WTC11 (cell line): ENCODE measurements around the gene WFDC1. TPM values are rescaled to one million over a fixed set of nuclear protein-coding genes. Genes with fewer than 3 reads are reported as not detected.

Source experiments
- ATAC-seq: fragments of 200-7000 bp; cut with Tn5 transposase; 2 replicates; pipeline ENCODE4 v1.10.0; 2021; ENCODE audit warnings: mild to moderate bottlenecking, moderate library complexity
- CTCF ChIA-PET: fragments of 300-600 bp; sonication (Branson Sonifier 250); formaldehyde crosslinking; loops from one replicate; lab custom pipeline; 2021; ENCODE audit warnings: antibody characterized with exemption; lab: Charles Lee
- POLR2A ChIA-PET: fragments of 350-600 bp; sonication (Branson Sonifier 250); formaldehyde crosslinking; loops from one replicate; lab custom pipeline; 2021; ENCODE audit warnings: antibody characterized with exemption; lab: Charles Lee
- DNase-seq: peaks from one replicate; pipeline ENCODE4 v3.0.0; 2021; ENCODE audit warnings: low spot score
- H3K27ac Mint-ChIP-seq: 2 replicates; pipeline ENCODE4 v1.8.0; 2021; ENCODE audit warnings: mixed read lengths
- H3K27me3 Mint-ChIP-seq: 2 replicates; pipeline ENCODE4 v1.8.0; 2021; ENCODE audit warnings: low read depth, mild to moderate bottlenecking, moderate library complexity, mixed read lengths
- H3K36me3 Mint-ChIP-seq: 2 replicates; pipeline ENCODE4 v1.8.0; 2021; ENCODE audit warnings: mixed read lengths
- H3K4me1 Mint-ChIP-seq: 2 replicates; pipeline ENCODE4 v1.8.0; 2022; ENCODE audit warnings: mixed read lengths
- H3K4me3 Mint-ChIP-seq: 2 replicates; pipeline ENCODE4 v1.8.0; 2021; ENCODE audit warnings: mild to moderate bottlenecking, moderate library complexity, mixed read lengths
- H3K9me3 Mint-ChIP-seq: 2 replicates; pipeline ENCODE4 v1.8.0; 2021; ENCODE audit warnings: mixed read lengths
- ATF3 ChIP-seq: sonication (generic); formaldehyde crosslinking; conservative IDR thresholded peaks from 2 replicates; pipeline ENCODE4 v1.8.1; 2022; ENCODE audit warnings: mild to moderate bottlenecking, missing genetic modification reagents
- ATF6 ChIP-seq: sonication (generic); formaldehyde crosslinking; IDR thresholded peaks from 2 replicates; pipeline ENCODE4 v1.8.1; 2023; ENCODE audit warnings: mild to moderate bottlenecking, missing genetic modification reagents
- CDX4 ChIP-seq: fragments of 250-450 bp; sonication (Bioruptor Pico); IDR thresholded peaks from 2 replicates; pipeline ENCODE4 v1.9.0; 2021; ENCODE audit warnings: moderate library complexity, mild to moderate bottlenecking, inconsistent platforms, borderline replicate concordance
- CTCF ChIP-seq: fragments of 200-600 bp; IDR thresholded peaks from 2 replicates; pipeline ENCODE4 v1.8.0; 2022; ENCODE audit warnings: antibody characterized with exemption
- E2F4 ChIP-seq: sonication (generic); formaldehyde crosslinking; IDR thresholded peaks from 2 replicates; pipeline ENCODE4 v1.8.1; 2022; ENCODE audit warnings: low read depth, mild to moderate bottlenecking, moderate library complexity, missing genetic modification reagents, borderline replicate concordance
- E2F5 ChIP-seq: sonication (generic); formaldehyde crosslinking; IDR thresholded peaks from 2 replicates; pipeline ENCODE4 v1.8.1; 2022; ENCODE audit warnings: mild to moderate bottlenecking, moderate library complexity, missing genetic modification reagents
- ESRRA ChIP-seq: sonication (generic); formaldehyde crosslinking; IDR thresholded peaks from 2 replicates; pipeline ENCODE4 v1.8.1; 2022; ENCODE audit warnings: mild to moderate bottlenecking, missing genetic modification reagents, borderline replicate concordance
- FOXJ3 ChIP-seq: sonication (generic); formaldehyde crosslinking; IDR thresholded peaks from 2 replicates; pipeline ENCODE4 v1.9.0; 2021; ENCODE audit warnings: missing genetic modification reagents, mild to moderate bottlenecking, borderline replicate concordance
- FOXP1 ChIP-seq: sonication (generic); formaldehyde crosslinking; IDR thresholded peaks from 2 replicates; pipeline ENCODE4 v1.8.0; 2022; ENCODE audit warnings: missing genetic modification reagents, mild to moderate bottlenecking, moderate library complexity, borderline replicate concordance
- GRHL2 ChIP-seq: fragments of 250-450 bp; sonication (Bioruptor Pico); IDR thresholded peaks from 2 replicates; pipeline ENCODE4 v1.8.0; 2022; ENCODE audit warnings: mild to moderate bottlenecking, moderate library complexity; ENCODE audit not compliant: insufficient replicate concordance, severe bottlenecking
- GTF2I ChIP-seq: fragments of 250-450 bp; sonication (Bioruptor Pico); conservative IDR thresholded peaks from 2 replicates; pipeline ENCODE4 v1.4.0; 2021; ENCODE audit warnings: mild to moderate bottlenecking
- HMGA2 ChIP-seq: fragments of 250-450 bp; sonication (Bioruptor Pico); IDR thresholded peaks from 2 replicates; pipeline ENCODE4 v1.4.0; 2021; ENCODE audit warnings: mild to moderate bottlenecking, moderate library complexity
- MLX ChIP-seq: sonication (generic); formaldehyde crosslinking; IDR thresholded peaks from 2 replicates; pipeline ENCODE4 v1.8.1; 2023; ENCODE audit warnings: mild to moderate bottlenecking, missing genetic modification reagents, moderate library complexity
- PRDM15 ChIP-seq: sonication (generic); formaldehyde crosslinking; IDR thresholded peaks from 2 replicates; pipeline ENCODE4 v1.8.0; 2022; ENCODE audit warnings: missing genetic modification reagents
- PRRX2 ChIP-seq: fragments of 250-450 bp; sonication (Bioruptor Pico); IDR thresholded peaks from 2 replicates; pipeline ENCODE4 v1.8.0; 2021; ENCODE audit warnings: mild to moderate bottlenecking
- RELA ChIP-seq: sonication (generic); formaldehyde crosslinking; IDR thresholded peaks from 2 replicates; pipeline ENCODE4 v1.8.1; 2022; ENCODE audit warnings: missing genetic modification reagents, mild to moderate bottlenecking, borderline replicate concordance
- USF2 ChIP-seq: sonication (generic); formaldehyde crosslinking; IDR thresholded peaks from 2 replicates; pipeline ENCODE4 v1.8.1; 2023; ENCODE audit warnings: mild to moderate bottlenecking, missing genetic modification reagents, moderate library complexity
- ZNF219 ChIP-seq: sonication (generic); formaldehyde crosslinking; IDR thresholded peaks from 2 replicates; pipeline ENCODE4 v1.8.0; 2023; ENCODE audit warnings: missing genetic modification reagents, mild to moderate bottlenecking, borderline replicate concordance
- ZNF263 ChIP-seq: sonication (generic); formaldehyde crosslinking; IDR thresholded peaks from 2 replicates; pipeline ENCODE4 v1.8.1; 2022; ENCODE audit warnings: low read depth, mild to moderate bottlenecking, moderate library complexity, missing genetic modification reagents
- ZNF671 ChIP-seq: fragments of 250-450 bp; sonication (Bioruptor Pico); IDR thresholded peaks from 2 replicates; pipeline ENCODE4 v1.8.0; 2021; ENCODE audit warnings: mild to moderate bottlenecking
- total RNA-seq: library from RNA; stranded (reverse); gene quantifications from 3 replicates; pipeline ENCODE4 v1.2.3, GENCODE V29; 2021

WFDC1 gene
- total RNA-seq, 1 experiment from 2014 or later, result 0.50 TPM

- no peak for TF ChIP-seq CTCF
These were observed 8.8 kb downstream of the WFDC1 start (continued) for GRCh38 chr16:84303516-84303915.

- DNase-seq (no peak), ATAC-seq (no peak)
- ChIA-PET CTCF (interaction anchor here (1.0 to 4.2 kb wide), 4 partner anchors 7 to 292 kb away, joined by 3 to 86 read pairs (median 22); no protein-coding TSS in a partner anchor), POLR2A (no interaction called here)
- H3K27ac Mint-ChIP-seq, result no peak overlapping the region
- H3K4me3 Mint-ChIP-seq, result no peak overlapping the region
- no peaks in the 10 kb centered on the region for H3K9me3 Mint-ChIP-seq
- no peaks in the 10 kb centered on the region for H3K36me3 Mint-ChIP-seq
- TF ChIP-seq ZNF219 (CRISPR knock-in tag) (no peak), ZNF671 (CRISPR knock-in tag) (no peak), PRRX2 (CRISPR knock-in tag) (no peak), ESRRA (CRISPR knock-in tag) (no peak), ATF6 (CRISPR knock-in tag) (no peak), E2F5 (CRISPR knock-in tag) (no peak), FOXP1 (CRISPR knock-in tag) (no peak), ATF3 (CRISPR knock-in tag) (no peak), E2F4 (CRISPR knock-in tag) (no peak), HMGA2 (CRISPR knock-in tag) (no peak), FOXJ3 (CRISPR knock-in tag) (no peak), CDX4 (CRISPR knock-in tag) (no peak), MLX (no peak), PRDM15 (CRISPR knock-in tag) (no peak), GTF2I (no peak), RELA (CRISPR knock-in tag) (no peak), ZNF263 (CRISPR knock-in tag) (no peak), GRHL2 (CRISPR knock-in tag) (no peak), USF2 (CRISPR knock-in tag) (no peak)
- no peaks in the 10 kb centered on the region for H3K27me3 Mint-ChIP-seq
- peaks cover 14% of the 10 kb centered on the region for H3K4me1 Mint-ChIP-seq
These were observed 11.9 kb downstream of the WFDC1 start for GRCh38 chr16:84306564-84306963.
